Fibroblast of skin of scalp (primary cell): Measurements from ENCODE around the gene PRKCZ. TPM values are rescaled to one million over a fixed set of nuclear protein-coding genes. Genes with fewer than 3 reads are reported as not detected.
A peak's percentile ranks its signal among the peaks of the same experiment; 100 is the strongest.

ENCODE experiments used
- DNase-seq: peaks from one replicate; pipeline ENCODE4 v3.0.0-alpha.2; 2013
- polyA plus RNA-seq, 2 experiments: library from polyadenylated mRNA; unstranded; fragments of 120-200 nt; gene quantifications; one replicate each; pipeline ENCODE4 v1.2.1, GENCODE V29; 2013; ENCODE audit not compliant: insufficient read length in 2 of 2

PRKCZ gene
- polyA plus RNA-seq (2013, experiment 1 of 2; ENCODE audit: insufficient read length), result 2.1 TPM
- 1.9 TPM for polyA plus RNA-seq (2013, experiment 2 of 2; ENCODE audit: insufficient read length)

GRCh38 chr1:2049718-2050431 is at the start of gene PRKCZ:
TSS of gene PRKCZ (plus strand) at chr1:2050411. CDS start at chr1:2050631, 220 bp downstream.
- no peak for DNase-seq

GRCh38 chr1:2000432-2000831 is 49.8 kb upstream of the PRKCZ start:
- no peak for DNase-seq

- no peak for DNase-seq
These were observed 49.4 kb upstream of the PRKCZ start for GRCh38 chr1:2000850-2001249.

GRCh38 chr1:2001773-2002411 is 48.3 kb upstream of the PRKCZ start:
- peak; percentile 7 for DNase-seq

- DNase-seq, result peak; percentile 32
These were observed 46.6 kb upstream of the PRKCZ start, which contains the start of gene CFAP74 for GRCh38 chr1:2003541-2004131. TSS of gene CFAP74 (minus strand) at chr1:2003786. CDS start at chr1:1990956, 12,830 bp downstream.

GRCh38 chr1:2004856-2005255 is 45.4 kb upstream of the PRKCZ start:
- no peak for DNase-seq

- no peak for DNase-seq
These were observed 40.8 kb upstream of the PRKCZ start for GRCh38 chr1:2009101-2010053.

GRCh38 chr1:2014181-2014580 is 36.0 kb upstream of the PRKCZ start:
- no peak for DNase-seq

- no peak for DNase-seq
These were observed 35.2 kb upstream of the PRKCZ start for GRCh38 chr1:2014741-2015735.

- no peak for DNase-seq
These were observed 34.1 kb upstream of the PRKCZ start for GRCh38 chr1:2016123-2016522.

- DNase-seq, result no peak
These were observed 31.7 kb upstream of the PRKCZ start for GRCh38 chr1:2018217-2019171.

GRCh38 chr1:2019172-2019543 is 31.1 kb upstream of the PRKCZ start, which contains the start of gene GABRD:
TSS of gene GABRD (plus strand) at chr1:2019345. CDS start at chr1:2019424, 79 bp downstream.
- no peak for DNase-seq

GRCh38 chr1:2019571-2020309 is 30.5 kb upstream of the PRKCZ start:
- DNase-seq, result no peak

- no peak for DNase-seq
These were observed 29.9 kb upstream of the PRKCZ start for GRCh38 chr1:2020310-2020655.

GRCh38 chr1:2021550-2021949 is 28.7 kb upstream of the PRKCZ start:
- no peak for DNase-seq

GRCh38 chr1:2022063-2022770 is 28.0 kb upstream of the PRKCZ start:
- no peak for DNase-seq

- no peak for DNase-seq
These were observed 27.0 kb upstream of the PRKCZ start for GRCh38 chr1:2023187-2023586.

GRCh38 chr1:2024451-2024850 is 25.8 kb upstream of the PRKCZ start:
- DNase-seq, result no peak

- DNase-seq, result no peak
These were observed 25.3 kb upstream of the PRKCZ start for GRCh38 chr1:2024887-2025286.
